GM12872 (cell line): ENCODE results near the gene ZNF318.
A peak's percentile ranks its signal among the peaks of the same experiment; 100 is the strongest.

Experiments used
- TF ChIP-seq, protein P1 (sequence below): IDR thresholded peaks from 3 replicates; pipeline ENCODE4 v1.5.1; 2011; ENCODE audit warnings: low read depth, mild to moderate bottlenecking, low read length, moderate library complexity; ENCODE audit not compliant: insufficient read depth

ZNF318 gene

DNA sequence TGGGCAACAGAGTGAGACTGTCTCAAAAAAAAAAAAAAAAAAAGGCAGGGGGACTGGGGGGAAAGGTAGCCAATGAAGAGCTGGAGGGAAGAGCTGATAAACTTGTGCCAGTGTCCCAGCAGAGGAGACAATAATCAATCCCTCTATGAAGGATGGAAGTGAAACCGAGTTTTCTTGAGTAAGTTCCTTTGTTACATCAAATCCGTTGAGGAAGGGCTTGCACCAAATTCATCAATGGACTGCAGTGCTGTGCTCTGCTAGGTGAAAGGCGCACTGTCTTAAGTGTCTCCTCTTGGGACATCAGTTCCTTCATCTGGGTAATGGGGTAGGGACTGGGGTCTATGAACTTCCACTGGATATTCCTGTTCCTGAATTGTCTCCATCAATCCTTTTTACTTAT, 57.8 kb downstream of the ZNF318 start:
- TF ChIP-seq, protein P1, sequence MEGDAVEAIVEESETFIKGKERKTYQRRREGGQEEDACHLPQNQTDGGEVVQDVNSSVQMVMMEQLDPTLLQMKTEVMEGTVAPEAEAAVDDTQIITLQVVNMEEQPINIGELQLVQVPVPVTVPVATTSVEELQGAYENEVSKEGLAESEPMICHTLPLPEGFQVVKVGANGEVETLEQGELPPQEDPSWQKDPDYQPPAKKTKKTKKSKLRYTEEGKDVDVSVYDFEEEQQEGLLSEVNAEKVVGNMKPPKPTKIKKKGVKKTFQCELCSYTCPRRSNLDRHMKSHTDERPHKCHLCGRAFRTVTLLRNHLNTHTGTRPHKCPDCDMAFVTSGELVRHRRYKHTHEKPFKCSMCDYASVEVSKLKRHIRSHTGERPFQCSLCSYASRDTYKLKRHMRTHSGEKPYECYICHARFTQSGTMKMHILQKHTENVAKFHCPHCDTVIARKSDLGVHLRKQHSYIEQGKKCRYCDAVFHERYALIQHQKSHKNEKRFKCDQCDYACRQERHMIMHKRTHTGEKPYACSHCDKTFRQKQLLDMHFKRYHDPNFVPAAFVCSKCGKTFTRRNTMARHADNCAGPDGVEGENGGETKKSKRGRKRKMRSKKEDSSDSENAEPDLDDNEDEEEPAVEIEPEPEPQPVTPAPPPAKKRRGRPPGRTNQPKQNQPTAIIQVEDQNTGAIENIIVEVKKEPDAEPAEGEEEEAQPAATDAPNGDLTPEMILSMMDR: no peak

DNA sequence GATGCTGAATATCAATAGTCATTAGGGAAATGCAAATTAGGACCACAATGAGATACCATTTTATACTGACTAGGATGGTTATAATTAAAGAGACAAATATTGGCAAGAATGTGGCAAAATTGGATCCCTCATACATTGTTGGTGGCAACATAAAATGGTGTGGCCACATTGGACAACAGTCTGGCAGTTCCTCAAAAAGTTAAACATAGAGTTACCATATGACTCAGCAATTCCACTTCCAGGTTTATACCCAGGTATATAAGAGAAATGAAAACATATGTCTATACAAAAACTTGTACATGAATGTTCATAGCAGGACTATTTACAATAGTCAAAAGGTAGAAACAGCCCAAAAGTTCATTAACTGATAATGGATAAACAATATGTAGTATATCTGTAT, 58.8 kb downstream of the ZNF318 start:
- TF ChIP-seq, protein P1: no peak

DNA sequence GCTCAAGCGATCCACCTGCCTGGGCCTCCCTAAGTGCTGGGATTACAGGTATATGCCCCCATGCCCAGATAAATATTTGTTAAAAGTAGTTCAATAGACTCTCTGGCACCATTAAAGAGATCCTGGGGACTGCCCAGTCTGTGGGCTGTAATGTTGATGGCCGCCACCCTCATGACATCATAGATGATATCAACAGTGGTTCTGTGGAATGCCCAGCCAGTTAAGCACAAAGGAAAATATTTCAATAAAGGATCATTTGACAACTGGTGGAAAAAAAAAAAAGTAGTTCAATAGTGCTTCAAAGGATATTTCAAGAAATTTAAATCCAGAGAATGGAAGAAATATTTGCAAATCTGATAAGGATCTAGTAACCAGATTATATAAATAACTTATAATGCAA, 59.3 kb downstream of the ZNF318 start:
- TF ChIP-seq, protein P1: no peak

DNA sequence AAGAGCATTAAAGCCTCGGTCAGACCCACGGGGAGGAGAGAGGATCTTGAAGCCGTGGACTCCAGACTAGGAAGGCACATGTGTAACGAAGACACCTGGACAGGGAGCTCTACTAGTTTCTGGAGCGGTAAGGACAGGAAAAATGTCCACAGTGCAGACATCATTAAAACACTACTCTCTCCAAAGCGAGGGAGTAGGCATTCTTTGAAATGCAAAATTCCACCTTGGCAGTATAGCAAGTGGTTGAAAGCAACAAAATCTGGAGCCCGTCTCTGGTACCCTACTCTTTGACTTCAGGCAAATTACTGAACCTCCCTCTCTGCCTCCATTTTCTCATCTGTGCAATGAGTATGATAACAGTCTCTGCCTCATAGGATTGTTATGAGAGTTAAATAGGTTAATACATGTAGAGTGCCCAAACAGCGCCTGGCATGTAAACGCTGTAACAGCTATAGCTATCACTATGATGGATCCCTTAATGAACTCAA, 60.4 kb downstream of the ZNF318 start:
- TF ChIP-seq, protein P1: no peak

DNA sequence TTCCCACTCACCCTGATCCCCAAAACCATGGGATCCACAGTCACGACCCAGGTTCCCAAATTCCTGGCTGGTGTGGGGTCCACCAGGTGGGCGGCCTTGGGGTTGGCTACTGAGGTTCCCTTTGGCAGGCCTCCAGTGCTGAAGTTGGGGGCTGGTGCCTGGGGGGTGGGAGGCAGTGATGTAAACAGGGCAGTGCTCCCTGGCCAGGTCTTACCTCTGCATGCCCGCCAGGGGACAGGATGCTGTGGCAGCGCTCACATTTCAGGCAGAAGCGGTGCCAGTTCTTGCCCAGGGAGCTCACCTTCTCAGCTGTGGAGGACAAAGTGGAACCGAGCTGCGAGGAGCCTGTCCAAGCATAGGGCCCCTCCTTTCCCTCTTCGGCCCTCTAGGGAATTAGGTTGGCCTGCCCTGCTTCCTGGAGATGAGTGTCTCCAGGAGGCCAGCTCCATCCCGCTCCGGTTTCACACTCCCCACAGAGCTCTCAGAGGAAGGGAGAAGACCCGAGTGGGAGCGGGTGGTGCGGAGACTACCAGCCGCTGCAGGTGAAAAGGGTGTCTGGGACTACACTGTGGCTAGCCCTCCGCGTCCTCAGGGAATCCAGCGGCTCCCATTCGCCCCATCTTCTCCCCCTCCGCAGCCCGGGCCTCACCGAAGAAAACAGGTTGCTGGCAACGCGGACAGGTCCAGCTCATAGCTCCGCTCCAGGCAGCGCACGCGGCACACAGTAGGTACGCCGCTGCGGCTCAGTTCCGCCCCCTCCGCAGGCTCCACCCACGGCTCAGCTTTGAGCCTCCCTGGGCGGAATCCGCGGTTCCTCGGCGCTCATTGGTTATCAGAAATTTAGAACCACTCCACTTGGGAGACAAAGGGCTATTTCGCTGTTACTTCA, 61.1 kb downstream of the ZNF318 start, which contains the start of gene CRIP3:
Gene CRIP3, minus strand, starts transcription at position 726 of the 889 bp plus-strand sequence. Its CDS starts 34 bp downstream, at position 692.
- TF ChIP-seq, protein P1: peak; percentile 88

DNA sequence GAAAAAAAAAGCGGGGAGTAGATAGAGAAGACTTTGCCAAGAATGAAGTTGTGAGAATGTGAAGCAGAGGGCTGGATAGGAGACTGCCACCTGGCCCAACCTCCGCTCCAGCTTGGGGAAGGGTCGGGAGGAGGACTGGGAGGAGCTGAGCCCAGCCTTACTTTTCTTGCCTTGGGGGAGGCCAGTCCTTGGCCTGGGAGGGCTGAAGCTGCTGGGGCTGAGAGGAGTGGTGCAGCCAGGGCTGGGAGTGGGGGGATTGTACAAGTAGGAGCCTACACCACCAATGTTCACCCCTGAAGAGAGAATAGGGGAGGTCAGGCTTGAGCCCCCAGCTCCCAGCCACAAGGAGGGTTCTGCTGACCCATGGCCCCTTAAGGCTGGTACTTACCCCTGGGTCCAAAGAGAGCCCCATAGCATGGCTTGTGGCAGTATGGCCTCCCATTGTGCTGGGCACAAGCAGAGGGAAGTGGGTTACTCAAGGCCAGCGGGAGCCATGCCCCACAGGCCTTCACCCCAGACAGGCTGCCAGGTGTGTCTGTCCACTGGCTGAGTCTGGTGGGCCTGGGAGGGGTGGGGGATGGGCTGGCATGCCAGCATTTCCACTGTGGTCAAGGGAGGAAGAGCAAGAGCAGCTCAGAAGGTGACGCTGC, 61.9 kb downstream of the ZNF318 start:
- TF ChIP-seq, protein P1: no peak

DNA sequence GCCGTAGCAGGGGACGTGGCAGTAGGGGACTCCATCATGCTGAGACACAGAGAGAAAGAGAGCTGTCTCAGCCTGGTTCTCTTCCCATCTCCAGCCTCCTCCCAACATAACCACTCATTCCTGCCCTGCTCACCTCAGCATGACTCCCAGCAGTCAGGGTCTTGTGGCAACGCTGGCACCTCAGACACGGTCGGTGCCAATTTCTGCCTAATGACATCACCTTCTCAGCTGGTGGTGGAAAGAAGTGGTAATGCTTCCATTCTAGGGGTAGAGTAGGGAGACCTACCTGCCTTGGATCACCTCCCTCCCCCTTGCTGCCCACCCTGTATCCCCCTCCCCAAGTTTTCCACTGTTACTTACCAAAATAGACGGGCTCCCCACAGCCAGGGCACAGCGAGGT, 63.4 kb downstream of the ZNF318 start:
- TF ChIP-seq, protein P1: no peak
